Liver (tissue), 9 donors: Measurements from ENCODE around the gene ANGPT4. TPM values are rescaled to one million over a fixed set of nuclear protein-coding genes. Genes with fewer than 3 reads are reported as not detected.
"Not testable (repeated sequence)": the region's sequence is repeated elsewhere in the genome, so short reads cannot be mapped to it uniquely, and the experiment has no call there.

ENCODE experiments used
- DNase-seq: peaks from one replicate; pipeline ENCODE4 v3.0.0-alpha.2; 2017; ENCODE audit warnings: low spot score
- H3K27ac ChIP-seq, 2 donors: one replicate each; pipeline ENCODE4 v1.7.0; 2013; ENCODE audit warnings: inconsistent platforms in 2 of 2, low read length in 2 of 2, control low read depth in 1 of 2, low read depth in 1 of 2, mild to moderate bottlenecking in 1 of 2
- H3K27me3 ChIP-seq, 4 donors: one replicate each; pipeline versions ENCODE4 v1.6.1 to v1.7.0; 2013; ENCODE audit warnings: low read length in 3 of 4, inconsistent platforms in 1 of 4, mild to moderate bottlenecking in 1 of 4, moderate library complexity in 1 of 4; ENCODE audit not compliant: control insufficient read depth in 4 of 4, insufficient read depth in 4 of 4
- H3K36me3 ChIP-seq, 4 donors: one replicate each; pipeline versions ENCODE4 v1.6.1 to v1.7.0; 2013; ENCODE audit warnings: low read length in 3 of 4, mild to moderate bottlenecking in 3 of 4, low read depth in 1 of 4, moderate library complexity in 1 of 4; ENCODE audit not compliant: control insufficient read depth in 4 of 4, insufficient read depth in 3 of 4
- H3K4me1 ChIP-seq, 4 donors: one replicate each; pipeline versions ENCODE4 v1.6.1 to v1.7.0; 2013; ENCODE audit warnings: low read length in 3 of 4, mild to moderate bottlenecking in 3 of 4, moderate library complexity in 1 of 4; ENCODE audit not compliant: control insufficient read depth in 4 of 4, insufficient read depth in 4 of 4
- H3K4me3 ChIP-seq, 3 donors: one replicate each; pipeline versions ENCODE4 v1.6.1 to v1.7.0; 2013; ENCODE audit warnings: low read length in 3 of 3, control low read depth in 1 of 3, low read depth in 1 of 3, mild to moderate bottlenecking in 1 of 3
- H3K9ac ChIP-seq, 2 donors: one replicate each; pipeline ENCODE4 v1.7.0; 2013; ENCODE audit warnings: low read length in 2 of 2, mild to moderate bottlenecking in 2 of 2, moderate library complexity in 2 of 2, control low read depth in 1 of 2, low read depth in 1 of 2
- H3K9me3 ChIP-seq, 4 donors: one replicate each; pipeline versions ENCODE4 v1.6.1 to v1.7.0; 2013; ENCODE audit warnings: low read length in 3 of 4; ENCODE audit not compliant: control insufficient read depth in 4 of 4
- CTCF ChIP-seq: fragments of 150-350 bp; IDR thresholded peaks from 2 replicates; pipeline ENCODE4 v1.5.1; 2017; ENCODE audit warnings: improper control_type of control experiment, low read depth, low read length; ENCODE audit not compliant: missing input control
- EGR1 ChIP-seq, 2 donors: IDR thresholded peaks; 2 replicates each; pipeline ENCODE4 v1.6.1; 2016 to 2018; ENCODE audit warnings: antibody characterized with exemption in 2 of 2, low read depth in 2 of 2
- GABPA ChIP-seq, 2 donors: IDR thresholded peaks in 1 of 2; conservative IDR thresholded peaks in 1 of 2; 2 replicates each; pipeline ENCODE4 v1.6.1; 2016; ENCODE audit warnings: antibody characterized with exemption in 2 of 2, mild to moderate bottlenecking in 1 of 2, moderate library complexity in 1 of 2
- HNF4A ChIP-seq, 2 donors: conservative IDR thresholded peaks; 2 replicates each; pipeline ENCODE4 v1.6.1; 2016; ENCODE audit warnings: antibody characterized with exemption in 2 of 2, mild to moderate bottlenecking in 2 of 2
- MAX ChIP-seq: IDR thresholded peaks from 2 replicates; pipeline ENCODE4 v1.6.1; 2016; ENCODE audit warnings: antibody characterized with exemption
- RAD21 ChIP-seq, 2 donors: IDR thresholded peaks; 2 replicates each; pipeline ENCODE4 v1.6.1; 2016; ENCODE audit warnings: antibody characterized with exemption in 2 of 2, mild to moderate bottlenecking in 2 of 2
- REST ChIP-seq: IDR thresholded peaks from 2 replicates; pipeline ENCODE4 v1.6.1; 2016; ENCODE audit warnings: antibody characterized with exemption, mild to moderate bottlenecking
- RXRA ChIP-seq, 2 donors: IDR thresholded peaks; 2 replicates each; pipeline ENCODE4 v1.6.1; 2017 to 2018; ENCODE audit warnings: antibody characterized with exemption in 2 of 2, mild to moderate bottlenecking in 1 of 2
- SP1 ChIP-seq: IDR thresholded peaks from 2 replicates; pipeline ENCODE4 v1.6.1; 2018; ENCODE audit warnings: antibody characterized with exemption, mild to moderate bottlenecking
- YY1 ChIP-seq: IDR thresholded peaks from 2 replicates; pipeline ENCODE4 v1.6.1; 2016; ENCODE audit warnings: antibody characterized with exemption, mild to moderate bottlenecking
- ZBTB33 ChIP-seq: IDR thresholded peaks from 2 replicates; pipeline ENCODE4 v1.6.1; 2016; ENCODE audit warnings: antibody characterized with exemption
- WGBS: extraction: QIAGEN DNeasy Blood & Tissue Kit; methylation state at CpG from one replicate; pipeline ENCODE4 v1.1.7; 2013; 5-methylcytosine and 5-hydroxymethylcytosine counted together
- polyA plus RNA-seq, 2 donors: library from polyadenylated mRNA; stranded (reverse) in 1 of 2; unstranded in 1 of 2; fragments of 200-250 nt in 1 of 2; fragments of >200 nt in 1 of 2; fragmentation: Nextera tagmentation in 1 of 2; extraction: Ambion mirVana in 1 of 2; gene quantifications; one replicate each; pipeline versions ENCODE4 v1.2.1 to v1.2.3, GENCODE V29; 2013 to 2015
- total RNA-seq, 2 donors: library from RNA; depleted of rRNA; stranded (reverse); fragments of >200 nt; gene quantifications; one replicate each; pipeline ENCODE4 v1.2.3, GENCODE V29; 2014
- donor health status: healthy.
- donor health status: healthy.
- donor health status: healthy.
- donor health status: healthy.
- donor health status: healthy.

ANGPT4 gene
- total and polyA plus RNA-seq, 4 donors = 0.05 to 0.13 (median 0.08) TPM

GRCh38 chr20:896501-897025 lies 19.6 kb downstream of the ANGPT4 start (continued):
- no peak for TF ChIP-seq CTCF
- TF ChIP-seq GABPA (IDR thresholded peaks at IDR 0.05 in 1 of 2, conservative IDR thresholded peaks at IDR 0.05 in 1 of 2) = no peak
- TF ChIP-seq SP1 = no peak
- no peak for TF ChIP-seq HNF4A (conservative IDR thresholded peaks at IDR 0.05)
- TF ChIP-seq ZBTB33 = no peak

- not testable (repeated sequence) for H3K9ac ChIP-seq, H3K4me1 ChIP-seq, H3K9me3 ChIP-seq, H3K27me3 ChIP-seq, H3K36me3 ChIP-seq, H3K27ac ChIP-seq, H3K4me3 ChIP-seq, DNase-seq
- WGBS = 78% methylated on average over 5 of the region's 5 CpGs
Measured at GRCh38 chr20:892371-892770, 23.8 kb downstream of the ANGPT4 start.

GRCh38 chr20:891706-892080 lies 24.4 kb downstream of the ANGPT4 start:
- H3K36me3 ChIP-seq = no peaks in the 10 kb centered on the region
- 80% methylated on average over 4 of the region's 4 CpGs for WGBS
- no peak for DNase-seq

More at GRCh38 chr20:891706-892080, 24.4 kb downstream of the ANGPT4 start:
- Histone ChIP-seq H3K4me1 (no peaks in the 10 kb centered on the region), H3K4me3 (no peak overlapping the region), H3K9me3 (no peaks in the 10 kb centered on the region), H3K27ac (no peak overlapping the region), H3K9ac (no peak overlapping the region), H3K27me3 (no peaks in the 10 kb centered on the region)
- TF ChIP-seq RXRA (IDR thresholded peaks at IDR 0.05) (no peak), SP1 (no peak), MAX (no peak), YY1 (no peak), REST (no peak), HNF4A (conservative IDR thresholded peaks at IDR 0.05) (no peak), ZBTB33 (no peak), EGR1 (IDR thresholded peaks at IDR 0.05; ENCODE audit: low read depth in 2 of 2) (no peak), RAD21 (IDR thresholded peaks at IDR 0.05) (no peak), GABPA (IDR thresholded peaks at IDR 0.05 in 1 of 2, conservative IDR thresholded peaks at IDR 0.05 in 1 of 2) (no peak)
